Measurements from ENCODE around the gene FOXN1.

DNA sequence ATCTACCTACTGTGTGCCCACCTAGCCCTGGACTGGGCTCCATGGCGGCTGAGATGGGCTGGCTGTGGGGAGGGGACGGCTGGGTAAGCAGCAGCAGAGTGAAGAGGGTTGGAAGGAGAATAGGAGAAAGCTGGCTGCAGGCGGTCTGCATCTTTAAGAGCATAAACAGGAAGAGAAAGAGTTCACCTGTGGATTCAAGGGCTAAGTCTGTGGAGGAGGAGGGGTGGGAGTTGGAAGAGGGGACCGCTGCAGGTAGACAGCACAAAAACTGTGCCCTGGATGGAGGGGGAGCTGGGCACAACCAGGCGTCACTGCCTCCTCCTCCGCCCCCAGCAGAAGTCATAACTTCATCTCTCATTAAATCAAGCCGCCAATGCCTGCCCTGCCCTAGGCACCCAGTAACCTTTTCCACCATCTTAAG lies 32.0 kb upstream of the FOXN1 start:
- TF ChIP-seq, protein P1, sequence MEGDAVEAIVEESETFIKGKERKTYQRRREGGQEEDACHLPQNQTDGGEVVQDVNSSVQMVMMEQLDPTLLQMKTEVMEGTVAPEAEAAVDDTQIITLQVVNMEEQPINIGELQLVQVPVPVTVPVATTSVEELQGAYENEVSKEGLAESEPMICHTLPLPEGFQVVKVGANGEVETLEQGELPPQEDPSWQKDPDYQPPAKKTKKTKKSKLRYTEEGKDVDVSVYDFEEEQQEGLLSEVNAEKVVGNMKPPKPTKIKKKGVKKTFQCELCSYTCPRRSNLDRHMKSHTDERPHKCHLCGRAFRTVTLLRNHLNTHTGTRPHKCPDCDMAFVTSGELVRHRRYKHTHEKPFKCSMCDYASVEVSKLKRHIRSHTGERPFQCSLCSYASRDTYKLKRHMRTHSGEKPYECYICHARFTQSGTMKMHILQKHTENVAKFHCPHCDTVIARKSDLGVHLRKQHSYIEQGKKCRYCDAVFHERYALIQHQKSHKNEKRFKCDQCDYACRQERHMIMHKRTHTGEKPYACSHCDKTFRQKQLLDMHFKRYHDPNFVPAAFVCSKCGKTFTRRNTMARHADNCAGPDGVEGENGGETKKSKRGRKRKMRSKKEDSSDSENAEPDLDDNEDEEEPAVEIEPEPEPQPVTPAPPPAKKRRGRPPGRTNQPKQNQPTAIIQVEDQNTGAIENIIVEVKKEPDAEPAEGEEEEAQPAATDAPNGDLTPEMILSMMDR (IDR thresholded peaks at IDR 0.05): no peak
- no peak for TF ChIP-seq EP300 (IDR thresholded peaks at IDR 0.05)

Measured in stomach (tissue), 4 donors.